ENCODE results near the gene SDK2. TPM values are rescaled to one million over a fixed set of nuclear protein-coding genes. Genes with fewer than 3 reads are reported as not detected.
A peak's percentile ranks its signal among the peaks of the same experiment; 100 is the strongest.

SDK2 gene
- polyA plus RNA-seq, 1 of the 3 experiments (the other 2 are of a cell fraction), result 0.02 TPM

DNA sequence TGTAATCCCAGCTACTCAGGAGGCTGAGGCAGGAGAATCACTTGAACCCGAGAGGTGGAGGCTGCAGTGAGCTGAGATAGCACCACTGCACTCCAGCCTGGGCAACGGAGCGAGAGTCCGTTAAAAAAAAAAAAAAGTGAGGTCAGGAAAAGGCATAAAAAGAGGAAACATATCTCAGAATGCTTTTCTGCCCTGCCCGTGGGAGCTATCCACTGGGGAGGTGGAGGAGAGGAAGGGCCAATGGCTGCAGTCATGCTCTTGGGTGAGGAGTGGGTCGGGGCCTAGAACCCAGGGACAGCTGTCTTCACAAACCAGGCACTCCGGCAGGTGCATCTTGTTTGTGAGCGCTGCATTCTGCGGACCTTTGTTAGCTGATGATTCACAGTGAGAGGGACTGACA, 272.4 kb downstream of the SDK2 start:
- no peaks in the 10 kb centered on the region for H3K9me3 ChIP-seq
- H3K27ac ChIP-seq (ENCODE audit: low read depth in 2 of 2, low read length in 1 of 2), result no peak overlapping the region
- TF ChIP-seq, protein P1, sequence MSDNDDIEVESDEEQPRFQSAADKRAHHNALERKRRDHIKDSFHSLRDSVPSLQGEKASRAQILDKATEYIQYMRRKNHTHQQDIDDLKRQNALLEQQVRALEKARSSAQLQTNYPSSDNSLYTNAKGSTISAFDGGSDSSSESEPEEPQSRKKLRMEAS (IDR thresholded peaks at IDR 0.05; ENCODE audit: low read depth), result no peak
- no peak for TF ChIP-seq NFIC (IDR thresholded peaks at IDR 0.05; ENCODE audit: borderline replicate concordance)
- TF ChIP-seq EP300 (IDR thresholded peaks at IDR 0.05; ENCODE audit: borderline replicate concordance in 1 of 2, low read depth in 1 of 2, low read length in 1 of 2), result no peak
- TF ChIP-seq GATA2 (CRISPR knock-in tag; IDR thresholded peaks at IDR 0.05), result no peak
- no peak for TF ChIP-seq TCF12 (IDR thresholded peaks at IDR 0.05)
- TF ChIP-seq TEAD4 (IDR thresholded peaks at IDR 0.05; ENCODE audit: borderline replicate concordance, insufficient read depth), result no peak
- no peak for TF ChIP-seq RAD21 (IDR thresholded peaks at IDR 0.05; ENCODE audit: low read length)
- TF ChIP-seq FOXM1 (IDR thresholded peaks at IDR 0.05; ENCODE audit: low read depth), result no peak
- TF ChIP-seq USF2 (IDR thresholded peaks at IDR 0.05; ENCODE audit: borderline replicate concordance, low read depth, low read length), result no peak
- no peak for TF ChIP-seq FOSL2 (IDR thresholded peaks at IDR 0.05; ENCODE audit: borderline replicate concordance, low read depth)
- H2AFZ ChIP-seq (ENCODE audit: low read depth), result no peak overlapping the region
- no peak overlapping the region for H3K4me3 ChIP-seq (ENCODE audit: low read depth in 2 of 2, low read length in 1 of 2)
- ChIA-PET POLR2A (interaction anchor here (1.0 kb wide), 1 partner anchor 117 kb away, joined by 3 read pairs; no protein-coding TSS in a partner anchor), CTCF (interaction anchor here (1.1 to 20.6 kb wide), 11 partner anchors 8 to 812 kb away, joined by 3 to 691 read pairs (median 18); partner anchors contain the start of genes CDC42EP4, COG1 and CPSF4L)
- DNase-seq, result no peak
- H3K27me3 ChIP-seq (ENCODE audit: insufficient read depth), result 0 out of 2 replicates have a peak, but pooled peaks cover 14% of the 10 kb centered on the region
- no peak overlapping the region for H3K9ac ChIP-seq
- H3K4me1 ChIP-seq (ENCODE audit: control insufficient read depth in 1 of 2, insufficient read depth in 2 of 2, low read depth in 1 of 2, low read length in 1 of 2), result peaks cover 6 to 8% of the 10 kb centered on the region in 2 experiments; a peak in 2 of 4 replicates
- no peaks in the 10 kb centered on the region for H3F3A ChIP-seq (replicated peaks; ENCODE audit: insufficient read depth)
- H3K36me3 ChIP-seq (replicated peaks in 1 of 2; ENCODE audit: control insufficient read depth in 1 of 2, insufficient read depth in 2 of 2, low read length in 1 of 2), result no peaks in the 10 kb centered on the region
- no peaks in the 10 kb centered on the region for H4K20me1 ChIP-seq (ENCODE audit: insufficient read depth)
- 71% methylated on average over 9 of the region's 9 CpGs for WGBS (ENCODE audit: low lambda C conversion rate)
- no peak overlapping the region for H3K4me2 ChIP-seq
- H3K9me2 ChIP-seq, result no peaks in the 10 kb centered on the region
- no peaks in the 10 kb centered on the region for H3K79me2 ChIP-seq (ENCODE audit: insufficient read depth)

DNA sequence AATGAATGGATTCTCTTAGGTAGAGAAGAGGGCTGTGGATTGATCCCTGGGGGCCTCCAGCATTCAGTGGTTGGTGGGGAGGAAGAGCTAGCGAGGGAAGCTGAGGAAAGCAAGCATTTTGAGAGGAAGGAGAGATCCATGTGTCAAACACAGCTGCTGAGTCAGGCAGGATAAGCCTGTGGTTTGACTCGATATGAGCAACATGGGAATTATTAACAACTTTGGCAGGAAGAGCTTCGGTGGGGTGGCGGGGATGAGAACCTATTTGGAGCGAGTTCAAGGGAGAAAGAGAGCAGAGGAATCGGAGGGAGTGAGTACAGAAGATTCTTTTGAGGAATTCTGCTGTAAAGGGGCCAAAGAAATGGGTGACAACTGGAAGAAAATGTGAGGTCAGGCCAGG, 273.0 kb downstream of the SDK2 start:
- H2AFZ ChIP-seq (ENCODE audit: low read depth), result no peak overlapping the region
- no peaks in the 10 kb centered on the region for H3F3A ChIP-seq (replicated peaks; ENCODE audit: insufficient read depth)
- ChIA-PET CTCF (interaction anchor here (1.1 to 20.6 kb wide), 14 partner anchors 9 to 645 kb away, joined by 3 to 691 read pairs (median 17); partner anchors contain the start of genes CDC42EP4, COG1 and CPSF4L), POLR2A (interaction anchor here (1.0 to 3.5 kb wide), 2 partner anchors 61 to 116 kb away, joined by 3 to 30 read pairs; partner anchors contain the start of gene CDC42EP4)
- H3K4me1 ChIP-seq (ENCODE audit: control insufficient read depth in 1 of 2, insufficient read depth in 2 of 2, low read depth in 1 of 2, low read length in 1 of 2), result peaks cover 6 to 8% of the 10 kb centered on the region in 2 experiments; a peak in 2 of 4 replicates
- DNase-seq, result no peak
- 0 out of 2 replicates have a peak, but pooled peaks cover 14% of the 10 kb centered on the region for H3K27me3 ChIP-seq (ENCODE audit: insufficient read depth)
- H3K4me2 ChIP-seq, result peak overlapping the region; percentile 43; the same call in 1 of the 2 replicates
- H3K27ac ChIP-seq (ENCODE audit: low read depth in 2 of 2, low read length in 1 of 2), result no peak overlapping the region
- TF ChIP-seq, protein P2, sequence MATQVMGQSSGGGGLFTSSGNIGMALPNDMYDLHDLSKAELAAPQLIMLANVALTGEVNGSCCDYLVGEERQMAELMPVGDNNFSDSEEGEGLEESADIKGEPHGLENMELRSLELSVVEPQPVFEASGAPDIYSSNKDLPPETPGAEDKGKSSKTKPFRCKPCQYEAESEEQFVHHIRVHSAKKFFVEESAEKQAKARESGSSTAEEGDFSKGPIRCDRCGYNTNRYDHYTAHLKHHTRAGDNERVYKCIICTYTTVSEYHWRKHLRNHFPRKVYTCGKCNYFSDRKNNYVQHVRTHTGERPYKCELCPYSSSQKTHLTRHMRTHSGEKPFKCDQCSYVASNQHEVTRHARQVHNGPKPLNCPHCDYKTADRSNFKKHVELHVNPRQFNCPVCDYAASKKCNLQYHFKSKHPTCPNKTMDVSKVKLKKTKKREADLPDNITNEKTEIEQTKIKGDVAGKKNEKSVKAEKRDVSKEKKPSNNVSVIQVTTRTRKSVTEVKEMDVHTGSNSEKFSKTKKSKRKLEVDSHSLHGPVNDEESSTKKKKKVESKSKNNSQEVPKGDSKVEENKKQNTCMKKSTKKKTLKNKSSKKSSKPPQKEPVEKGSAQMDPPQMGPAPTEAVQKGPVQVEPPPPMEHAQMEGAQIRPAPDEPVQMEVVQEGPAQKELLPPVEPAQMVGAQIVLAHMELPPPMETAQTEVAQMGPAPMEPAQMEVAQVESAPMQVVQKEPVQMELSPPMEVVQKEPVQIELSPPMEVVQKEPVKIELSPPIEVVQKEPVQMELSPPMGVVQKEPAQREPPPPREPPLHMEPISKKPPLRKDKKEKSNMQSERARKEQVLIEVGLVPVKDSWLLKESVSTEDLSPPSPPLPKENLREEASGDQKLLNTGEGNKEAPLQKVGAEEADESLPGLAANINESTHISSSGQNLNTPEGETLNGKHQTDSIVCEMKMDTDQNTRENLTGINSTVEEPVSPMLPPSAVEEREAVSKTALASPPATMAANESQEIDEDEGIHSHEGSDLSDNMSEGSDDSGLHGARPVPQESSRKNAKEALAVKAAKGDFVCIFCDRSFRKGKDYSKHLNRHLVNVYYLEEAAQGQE (IDR thresholded peaks at IDR 0.05; ENCODE audit: low read depth, low read length), result no peak
- TF ChIP-seq FOSL2 (IDR thresholded peaks at IDR 0.05; ENCODE audit: borderline replicate concordance, low read depth) (peak; percentile 33; the same call in 1 of the 2 replicates), NFIC (IDR thresholded peaks at IDR 0.05; ENCODE audit: borderline replicate concordance) (peak; percentile 68), TCF12 (IDR thresholded peaks at IDR 0.05) (peak; percentile 53), EZH2phosphoT487 (IDR thresholded peaks at IDR 0.05; ENCODE audit: borderline replicate concordance, low read depth) (no peak)
- TF ChIP-seq, protein P3, sequence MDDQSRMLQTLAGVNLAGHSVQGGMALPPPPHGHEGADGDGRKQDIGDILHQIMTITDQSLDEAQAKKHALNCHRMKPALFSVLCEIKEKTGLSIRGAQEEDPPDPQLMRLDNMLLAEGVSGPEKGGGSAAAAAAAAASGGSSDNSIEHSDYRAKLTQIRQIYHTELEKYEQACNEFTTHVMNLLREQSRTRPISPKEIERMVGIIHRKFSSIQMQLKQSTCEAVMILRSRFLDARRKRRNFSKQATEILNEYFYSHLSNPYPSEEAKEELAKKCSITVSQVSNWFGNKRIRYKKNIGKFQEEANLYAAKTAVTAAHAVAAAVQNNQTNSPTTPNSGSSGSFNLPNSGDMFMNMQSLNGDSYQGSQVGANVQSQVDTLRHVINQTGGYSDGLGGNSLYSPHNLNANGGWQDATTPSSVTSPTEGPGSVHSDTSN (IDR thresholded peaks at IDR 0.05), result 0 out of 2 replicates have a peak, but pooled peaks have one; percentile 28
- H3K9ac ChIP-seq, result no peak overlapping the region
- 34% methylated on average over 6 of the region's 6 CpGs for WGBS (ENCODE audit: low lambda C conversion rate)
- H4K20me1 ChIP-seq (ENCODE audit: insufficient read depth), result no peaks in the 10 kb centered on the region
- H3K4me3 ChIP-seq (ENCODE audit: low read depth in 2 of 2, low read length in 1 of 2), result no peak overlapping the region
- H3K9me3 ChIP-seq, result no peaks in the 10 kb centered on the region
- H3K9me2 ChIP-seq, result no peaks in the 10 kb centered on the region
- no peaks in the 10 kb centered on the region for H3K36me3 ChIP-seq (replicated peaks in 1 of 2; ENCODE audit: control insufficient read depth in 1 of 2, insufficient read depth in 2 of 2, low read length in 1 of 2)
- no peaks in the 10 kb centered on the region for H3K79me2 ChIP-seq (ENCODE audit: insufficient read depth)
